GM18507 (cell line): Measurements from ENCODE around the gene CCDC92B.

ENCODE experiments used
- DNase-seq: peaks from one replicate; pipeline ENCODE4 v3.0.0; 2011; ENCODE audit warnings: low read depth; ENCODE audit not compliant: insufficient read length; ENCODE audit errors: extremely low spot score
- FAIRE-seq: peaks from 2 replicates; lab custom pipeline; 2011; peaks lifted over from hg19 to GRCh38; lab: Jason Lieb, UNC

The CCDC92B gene

DNA sequence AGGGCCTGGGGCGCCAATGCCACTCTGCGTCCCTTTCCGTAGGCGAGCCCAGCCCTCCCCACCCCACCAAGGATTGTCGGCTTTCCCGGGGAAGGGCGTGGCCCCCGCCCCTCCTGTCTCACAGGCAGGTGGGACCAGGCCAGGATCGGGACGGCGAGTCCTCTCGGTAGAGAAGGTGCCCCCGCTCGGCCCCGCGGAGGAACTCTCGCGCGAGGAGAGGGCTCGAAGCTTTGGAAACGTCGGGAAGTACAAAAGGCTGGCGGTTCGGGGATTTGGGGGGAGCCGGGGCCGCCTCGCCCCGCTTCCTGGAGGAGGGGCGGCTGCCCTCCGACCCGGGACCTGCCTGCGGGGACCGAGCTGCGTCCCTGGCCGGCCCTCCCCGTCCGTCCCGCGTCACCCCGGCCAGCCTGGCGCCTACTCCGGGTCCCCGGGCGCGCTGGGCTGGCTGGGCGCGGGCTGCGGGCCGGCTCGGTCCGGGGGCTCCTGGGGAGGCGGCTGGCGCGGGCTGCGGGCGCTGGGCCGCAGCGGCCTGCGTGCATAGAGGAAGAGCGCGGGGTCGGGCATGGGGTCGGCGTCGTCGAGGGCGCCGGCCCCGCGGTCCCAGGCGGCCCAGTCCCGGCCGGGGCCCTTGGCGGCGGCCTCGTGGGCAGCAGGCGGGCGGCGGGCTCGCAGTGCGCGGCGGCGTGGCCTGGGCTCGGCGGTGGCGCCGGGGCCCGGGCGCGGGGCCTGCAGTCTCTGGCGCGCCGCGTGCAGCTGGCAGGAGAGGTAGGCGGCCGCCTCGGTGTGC, 25.3 kb downstream of the CCDC92B start:
- FAIRE-seq (no peak), DNase-seq (no peak)

DNA sequence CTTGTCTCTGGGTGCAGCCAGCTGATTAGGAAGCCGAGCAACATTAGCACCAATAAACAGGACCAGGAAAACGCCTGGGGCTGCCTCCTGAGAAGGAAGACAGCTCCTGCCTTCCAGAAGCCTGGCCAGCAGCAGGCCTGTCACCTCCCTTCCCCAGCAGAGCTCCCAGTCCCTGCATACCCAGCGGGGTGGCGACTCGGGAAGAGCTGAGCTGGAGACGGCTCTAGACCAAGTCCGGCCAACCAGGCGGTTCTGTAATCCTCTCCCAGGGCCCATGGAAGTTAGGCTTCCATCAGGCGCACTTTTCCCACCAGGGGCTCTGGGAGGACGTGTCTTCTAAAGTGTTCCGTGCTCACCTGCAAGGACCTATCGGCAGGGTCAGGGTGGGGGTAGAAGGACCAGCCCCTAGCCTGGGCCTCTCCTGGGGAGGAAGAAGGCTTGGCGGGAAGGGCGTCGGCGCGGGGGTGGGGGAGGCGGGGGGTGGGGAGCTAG, 25.9 kb downstream of the CCDC92B start:
- FAIRE-seq = no peak
- DNase-seq = no peak

GRCh38 chr17:2722611-2723010, 26.8 kb downstream of the CCDC92B start:
- no peak for FAIRE-seq
- no peak for DNase-seq

- FAIRE-seq = no peak
Observed at GRCh38 chr17:2721603-2722002, 27.8 kb downstream of the CCDC92B start.

DNA sequence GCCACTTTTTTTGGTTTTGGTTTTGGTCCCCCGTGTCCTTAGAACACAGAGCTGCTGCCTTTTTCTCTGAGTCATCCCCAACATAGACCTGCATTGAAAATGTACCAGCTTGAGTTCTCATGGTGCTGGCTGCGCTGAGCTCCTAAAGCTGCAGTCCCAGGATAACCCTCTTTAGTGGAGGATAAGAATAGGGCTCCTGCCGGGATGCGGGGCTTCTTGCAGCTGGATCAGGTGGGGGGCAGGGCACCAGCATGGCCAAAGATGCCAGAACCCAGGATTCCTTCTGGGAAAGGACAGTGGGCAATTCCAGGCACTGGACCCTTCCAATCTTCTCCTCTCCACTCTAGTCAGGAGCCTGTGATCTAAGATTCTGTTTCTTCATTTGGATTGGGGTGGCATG, 29.6 kb downstream of the CCDC92B start:
- FAIRE-seq = no peak
- DNase-seq = no peak

More at GRCh38 chr17:2721603-2722002, 27.8 kb downstream of the CCDC92B start:
- DNase-seq = no peak

DNA sequence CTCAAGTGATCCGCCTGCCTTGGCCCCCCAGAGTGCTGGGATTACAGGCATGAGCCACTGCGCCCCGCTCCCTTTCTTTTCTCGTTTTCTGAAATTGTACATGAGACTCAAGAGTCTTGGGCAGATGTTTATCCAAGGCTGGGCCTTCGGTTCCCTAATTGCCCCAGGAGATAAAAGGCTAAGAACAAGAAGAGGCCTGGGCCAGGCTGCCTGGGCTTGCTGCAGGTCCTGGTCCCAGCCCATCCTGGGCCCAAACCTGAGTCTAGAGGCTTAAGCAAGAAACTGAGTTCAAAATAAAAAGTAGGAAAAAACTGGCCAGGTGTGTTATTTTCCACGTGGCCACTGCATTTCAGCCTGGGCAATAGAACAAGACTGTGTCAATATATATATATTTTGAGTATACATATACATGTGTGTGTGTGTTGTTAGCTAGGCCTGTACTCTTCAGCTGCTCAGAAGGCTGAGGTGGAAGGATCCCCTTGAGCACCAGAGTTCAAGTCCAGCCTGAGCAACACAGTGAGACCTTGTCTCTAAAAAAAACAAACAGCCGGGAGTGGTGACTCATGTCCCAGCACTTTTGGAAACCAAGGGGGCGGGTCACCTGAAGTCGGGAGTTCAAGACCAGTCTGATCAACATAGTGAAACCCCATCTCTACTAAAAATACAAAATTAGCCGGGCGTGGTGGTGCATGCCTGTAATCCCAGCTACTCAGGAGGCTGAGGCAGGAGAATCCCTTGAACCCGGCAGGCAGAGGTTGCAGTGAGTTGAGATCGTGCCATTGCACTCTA, 31.1 kb downstream of the CCDC92B start:
- DNase-seq (no peak), FAIRE-seq (no peak)

DNA sequence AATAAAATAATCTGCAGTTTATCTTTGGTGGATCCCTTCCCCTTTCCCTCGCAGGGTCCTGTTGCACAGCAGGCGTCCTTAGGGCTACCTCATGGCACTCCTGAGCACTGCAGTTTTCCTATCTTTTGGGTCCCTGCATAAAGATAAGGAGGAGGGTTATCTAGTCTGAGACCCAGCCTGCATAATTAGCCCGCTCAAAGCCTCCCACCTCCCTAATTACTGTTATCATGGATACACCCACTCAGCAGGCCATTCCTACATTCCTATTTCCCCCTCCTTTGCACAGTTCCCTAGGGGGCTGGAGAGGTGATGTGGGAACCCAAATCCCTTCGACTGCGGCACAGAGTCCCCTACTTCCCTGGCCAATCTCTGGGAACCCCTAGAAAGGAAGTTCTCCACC, 32.8 kb downstream of the CCDC92B start:
- FAIRE-seq = no peak

GRCh38 chr17:2713881-2714280, 35.6 kb downstream of the CCDC92B start:
- DNase-seq (no peak), FAIRE-seq (no peak)

More for the DNA sequence above, 32.8 kb downstream of the CCDC92B start:
- no peak for DNase-seq

- DNase-seq (no peak), FAIRE-seq (no peak)
Observed at GRCh38 chr17:2712300-2713043, 37.0 kb downstream of the CCDC92B start.

- FAIRE-seq (peak; percentile 99), DNase-seq (peak; percentile 99)
Observed at GRCh38 chr17:2711608-2712299, 37.7 kb downstream of the CCDC92B start, which contains the start of gene CLUH. TSS of gene CLUH (minus strand) at chr17:2711764. CDS start at chr17:2711661, 103 bp downstream.

DNA sequence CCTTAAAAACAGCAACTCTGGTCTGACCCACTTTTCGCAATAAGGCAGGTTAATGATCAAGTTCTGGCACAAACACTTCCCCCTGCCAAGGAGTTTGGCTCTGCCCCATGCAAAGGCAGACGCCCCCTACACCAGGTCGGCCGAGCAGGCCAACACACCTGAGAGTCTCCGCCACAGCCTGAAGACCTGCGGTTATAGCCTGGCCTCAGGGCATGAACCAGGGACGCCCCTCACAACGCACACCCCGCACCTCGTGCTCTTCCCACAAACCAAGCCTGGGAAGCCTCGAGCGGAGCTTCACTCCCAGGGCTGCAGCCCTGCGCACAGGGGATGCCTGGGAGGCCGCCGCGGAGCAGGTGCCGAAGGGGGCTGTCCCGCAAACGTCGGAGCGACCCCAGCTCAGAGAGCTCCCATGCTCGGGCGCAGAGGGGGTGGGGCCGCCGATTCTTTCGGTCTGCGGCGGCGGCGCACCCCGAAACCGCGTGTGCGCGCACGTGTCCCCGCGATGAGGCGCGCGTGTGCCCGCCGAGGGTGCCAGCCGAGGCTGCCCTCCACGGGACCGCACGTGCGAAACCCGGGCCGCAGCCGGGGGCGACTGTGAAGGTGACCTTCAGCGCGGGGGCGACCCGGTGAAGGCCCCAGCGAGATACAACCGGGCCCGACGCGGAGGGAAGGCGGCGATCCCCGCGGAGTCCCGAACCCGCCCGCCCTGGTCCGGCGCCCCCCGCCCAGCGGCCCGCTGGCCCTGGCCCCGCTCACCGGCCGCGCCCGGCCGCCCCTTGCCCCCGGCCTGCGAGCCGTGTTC, 38.4 kb downstream of the CCDC92B start:
- FAIRE-seq = no peak
- DNase-seq = no peak

- DNase-seq = no peak
- FAIRE-seq = peak; percentile 56
Observed at GRCh38 chr17:2710071-2710802, 39.2 kb downstream of the CCDC92B start.

- DNase-seq (peak; percentile 53), FAIRE-seq (peak; percentile 95)
Observed at GRCh38 chr17:2709183-2709661, 40.2 kb downstream of the CCDC92B start.

GRCh38 chr17:2708585-2709182, 40.8 kb downstream of the CCDC92B start:
- FAIRE-seq = no peak
- DNase-seq = no peak

- DNase-seq = no peak
- no peak for FAIRE-seq
Observed at GRCh38 chr17:2707721-2708584, 41.5 kb downstream of the CCDC92B start.

DNA sequence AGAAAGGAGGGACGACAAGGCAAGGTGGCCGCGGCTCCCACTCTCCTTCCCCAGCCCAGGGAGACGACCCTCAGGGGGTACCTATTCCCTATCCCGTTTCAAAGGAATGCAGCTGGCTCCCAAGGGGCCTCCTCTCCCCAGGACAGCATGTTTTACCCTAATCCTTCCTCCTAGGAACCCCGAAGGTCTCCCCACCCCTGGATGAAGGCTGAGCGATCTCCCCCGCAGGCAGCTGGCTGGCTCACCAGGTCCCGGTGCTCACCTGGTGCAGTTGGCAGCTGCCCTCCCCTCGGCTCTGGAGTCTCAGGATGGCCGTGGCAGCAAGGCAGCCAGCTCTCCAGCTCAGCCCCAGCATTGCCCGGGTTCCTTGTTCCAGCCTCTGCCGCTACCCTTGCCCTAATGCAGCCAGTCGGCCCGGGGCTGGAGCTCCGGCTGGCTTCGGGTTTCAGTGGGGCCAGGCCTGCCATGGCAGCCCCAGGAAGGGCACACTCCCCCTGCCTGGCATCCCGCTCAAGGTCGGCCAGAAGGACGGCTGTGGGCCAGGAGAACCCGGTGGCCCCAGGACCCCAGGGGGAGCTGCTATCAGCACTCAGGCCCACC, 42.4 kb downstream of the CCDC92B start:
- FAIRE-seq (no peak), DNase-seq (no peak)
